IMR-90 (cell line): ENCODE measurements around the gene CD55. TPM values are rescaled to one million over a fixed set of nuclear protein-coding genes. Genes with fewer than 3 reads are reported as not detected.
A peak's percentile ranks its signal among the peaks of the same experiment; 100 is the strongest.

ENCODE experiments used
- ATAC-seq: fragments of 200-7000 bp; cut with Tn5 transposase; 2 replicates; pipeline ENCODE4 v1.9.1; 2020; ENCODE audit warnings: low read depth, mild to moderate bottlenecking, moderate library complexity
- BruUV-seq: library from RNA; stranded (reverse); fragments of 400-500 nt; replicated peaks from 2 replicates; lab custom pipeline; 2021; lab: Mats Ljungman, UMichigan
- CTCF ChIA-PET: fragments of 300-600 bp; formaldehyde crosslinking; extraction: SDS; loops from one replicate; lab custom pipeline; 2021; ENCODE audit warnings: antibody characterized with exemption; lab: Yijun Ruan, JAX
- POLR2A ChIA-PET: fragments of 300-600 bp; sonication (Branson Sonifier 250); formaldehyde crosslinking; loops from one replicate; lab custom pipeline; 2022; ENCODE audit warnings: antibody characterized with exemption; ENCODE audit not compliant: unreplicated experiment; lab: Charles Lee
- DNase-seq: peaks from one replicate; pipeline ENCODE4 v3.0.0; 2013
- H2AFZ ChIP-seq: replicated peaks from 2 replicates; pipeline ENCODE3; 2013; ENCODE audit warnings: low read length, mild to moderate bottlenecking; ENCODE audit not compliant: poor library complexity
- H2AK5ac ChIP-seq: 2 replicates; pipeline ENCODE4 v1.6.1; 2013; ENCODE audit warnings: low read depth, low read length, inconsistent platforms
- H2AK9ac ChIP-seq: replicated peaks from 2 replicates; pipeline ENCODE3; 2013; ENCODE audit warnings: mild to moderate bottlenecking, low read depth, low read length, moderate library complexity; ENCODE audit not compliant: poor library complexity
- H2BK120ac ChIP-seq: 2 replicates; pipeline ENCODE4 v1.6.1; 2013; ENCODE audit warnings: low read depth, low read length, inconsistent platforms
- H2BK15ac ChIP-seq: 3 replicates; pipeline ENCODE4 v1.6.1; 2013; ENCODE audit warnings: low read depth, low read length, inconsistent platforms
- H2BK20ac ChIP-seq: 2 replicates; pipeline ENCODE4 v1.6.1; 2013; ENCODE audit warnings: low read depth, mild to moderate bottlenecking, inconsistent platforms, low read length, moderate library complexity
- H2BK5ac ChIP-seq: 2 replicates; pipeline ENCODE4 v1.6.1; 2013; ENCODE audit warnings: mild to moderate bottlenecking, low read depth, low read length, inconsistent platforms; ENCODE audit not compliant: poor library complexity, severe bottlenecking
- H3K14ac ChIP-seq: replicated peaks from 2 replicates; pipeline ENCODE4 v1.6.1; 2013; ENCODE audit warnings: low read depth, low read length, inconsistent platforms
- H3K18ac ChIP-seq: 2 replicates; pipeline ENCODE4 v1.6.1; 2013; ENCODE audit warnings: low read depth, low read length, control low read depth
- H3K23ac ChIP-seq: 2 replicates; pipeline ENCODE4 v1.6.1; 2013; ENCODE audit warnings: low read depth, low read length, inconsistent platforms
- H3K27ac ChIP-seq: 2 replicates; pipeline ENCODE4 v1.5.1; 2013; ENCODE audit warnings: mild to moderate bottlenecking, control low read depth, low read length; ENCODE audit not compliant: insufficient read depth
- H3K27me3 ChIP-seq: 2 replicates; pipeline ENCODE4 v1.6.1; 2013; ENCODE audit warnings: low read length; ENCODE audit not compliant: control insufficient read depth, insufficient read depth
- H3K36me3 ChIP-seq: 2 replicates; pipeline ENCODE4 v1.6.1; 2013; ENCODE audit warnings: low read length, mixed read lengths; ENCODE audit not compliant: control insufficient read depth, insufficient read depth
- H3K4ac ChIP-seq: 2 replicates; pipeline ENCODE4 v1.6.1; 2013; ENCODE audit warnings: low read depth, low read length, inconsistent platforms
- H3K4me1 ChIP-seq: 2 replicates; pipeline ENCODE4 v1.6.1; 2013; ENCODE audit warnings: low read length, mixed read lengths; ENCODE audit not compliant: control insufficient read depth, insufficient read depth
- H3K4me2 ChIP-seq: 2 replicates; pipeline ENCODE4 v1.6.1; 2013; ENCODE audit warnings: low read depth, mild to moderate bottlenecking, control low read depth, low read length, moderate library complexity
- H3K4me3 ChIP-seq: 2 replicates; pipeline ENCODE4 v1.5.1; 2013; ENCODE audit warnings: low read depth, mild to moderate bottlenecking, control low read depth, low read length, moderate library complexity; ENCODE audit not compliant: insufficient read depth
- H3K56ac ChIP-seq: 2 replicates; pipeline ENCODE4 v1.6.1; 2013; ENCODE audit warnings: low read length, inconsistent platforms; ENCODE audit not compliant: insufficient read depth; ENCODE audit errors: extremely low read depth
- H3K79me1 ChIP-seq, 2 experiments: 2 replicates each; pipeline ENCODE4 v1.6.1; 2013; ENCODE audit warnings: low read length in 2 of 2, inconsistent platforms in 1 of 2, low read depth in 1 of 2
- H3K9ac ChIP-seq: 2 replicates; pipeline ENCODE4 v1.6.1; 2013; ENCODE audit warnings: low read depth, low read length, control low read depth
- H3K9me1 ChIP-seq: 2 replicates; pipeline ENCODE4 v1.6.1; 2013; ENCODE audit warnings: low read length, inconsistent platforms; ENCODE audit not compliant: insufficient read depth
- H3K9me3 ChIP-seq: 2 replicates; pipeline ENCODE4 v1.6.1; 2013; ENCODE audit warnings: low read length; ENCODE audit not compliant: control insufficient read depth, insufficient read depth
- H4K20me1 ChIP-seq: 2 replicates; pipeline ENCODE4 v1.6.1; 2013; ENCODE audit warnings: low read length, inconsistent platforms; ENCODE audit not compliant: insufficient read depth
- H4K5ac ChIP-seq: 2 replicates; pipeline ENCODE4 v1.6.1; 2013; ENCODE audit warnings: mild to moderate bottlenecking, low read depth, low read length, control low read depth
- H4K8ac ChIP-seq, 2 experiments: 2 replicates each; pipeline ENCODE4 v1.6.1; 2013; ENCODE audit warnings: low read depth in 2 of 2, low read length in 2 of 2, control low read depth in 1 of 2, inconsistent platforms in 1 of 2
- H4K91ac ChIP-seq: 2 replicates; pipeline ENCODE4 v1.6.1; 2013; ENCODE audit warnings: low read depth, low read length, inconsistent platforms; ENCODE audit not compliant: insufficient read depth
- CHD1 ChIP-seq: IDR thresholded peaks from 2 replicates; pipeline ENCODE4 v1.6.1; 2012; ENCODE audit warnings: low read depth, low read length, improper control_type of control experiment
- CTCF ChIP-seq: conservative IDR thresholded peaks from 2 replicates; pipeline ENCODE4 v1.5.1; 2012; ENCODE audit warnings: mild to moderate bottlenecking, low read depth, low read length, improper control_type of control experiment
- FOS ChIP-seq: fragments of 150-350 bp; IDR thresholded peaks from 2 replicates; pipeline ENCODE4 v1.6.1; 2016; ENCODE audit warnings: low read depth, low read length
- MAZ ChIP-seq: IDR thresholded peaks from 2 replicates; pipeline ENCODE4 v1.6.1; 2012; ENCODE audit warnings: low read depth, mild to moderate bottlenecking, low read length, improper control_type of control experiment, moderate library complexity, borderline replicate concordance
- MXI1 ChIP-seq: IDR thresholded peaks from 2 replicates; pipeline ENCODE4 v1.6.1; 2012; ENCODE audit warnings: low read depth, mild to moderate bottlenecking, low read length, moderate library complexity, borderline replicate concordance
- RCOR1 ChIP-seq: IDR thresholded peaks from 2 replicates; pipeline ENCODE4 v1.6.1; 2012; ENCODE audit warnings: mild to moderate bottlenecking, low read length, improper control_type of control experiment; ENCODE audit not compliant: insufficient replicate concordance
- SMC3 ChIP-seq: fragments of 150-350 bp; IDR thresholded peaks from 2 replicates; pipeline ENCODE4 v1.6.1; 2016; ENCODE audit warnings: low read depth, mild to moderate bottlenecking, antibody characterized with exemption, low read length, moderate library complexity
- USF2 ChIP-seq: fragments of 150-350 bp; IDR thresholded peaks from 2 replicates; pipeline ENCODE4 v1.6.1; 2017; ENCODE audit warnings: mild to moderate bottlenecking, antibody characterized with exemption, low read length, low read depth
- WGBS, 2 experiments: methylation state at CpG; one replicate each; pipeline versions ENCODE4 v1.1.5 to v1.1.7; 2013; ENCODE audit warnings: missing lambda C conversion rate in 2 of 2; ENCODE audit not compliant: insufficient read length in 1 of 2; ENCODE audit errors: extremely low coverage in 2 of 2; 5-methylcytosine and 5-hydroxymethylcytosine counted together
- dilution Hi-C: fragments of 300-500 bp; cut with HindIII; formaldehyde crosslinking; loops from one replicate; pipeline ENCODE4 v1.14.3; 2018; ENCODE audit warnings: low sequenced_read_pairs; ENCODE audit not compliant: unreplicated experiment
- in situ Hi-C: fragments of 300-500 bp; cut with MboI; formaldehyde crosslinking; loops from 3 replicates; pipeline ENCODE4 v1.14.3; 2019; ENCODE audit warnings: low sequenced_read_pairs, inconsistent platforms, mixed read lengths
- intact Hi-C: fragments of 100-400 bp; cut with micrococcal nuclease; formaldehyde crosslinking; loops from 2 replicates; pipeline ENCODE4 v1.10.0; 2022
- polyA plus RNA-seq, 3 experiments: library from polyadenylated mRNA; depleted of rRNA; stranded (reverse); fragments of >200 nt; gene quantifications; 2 replicates each; pipeline ENCODE4 v1.2.3, GENCODE V29; 2012; ENCODE audit warnings: low replicate concordance in 1 of 3
- total RNA-seq: library from RNA; depleted of rRNA; stranded (reverse); fragments of >200 nt; gene quantifications from 2 replicates; pipeline ENCODE4 v1.2.3, GENCODE V29; 2012

Gene CD55
- total and polyA plus RNA-seq, 2 of the 4 experiments (the other 2 are of a cell fraction): 6.6 to 11.5 TPM

DNA sequence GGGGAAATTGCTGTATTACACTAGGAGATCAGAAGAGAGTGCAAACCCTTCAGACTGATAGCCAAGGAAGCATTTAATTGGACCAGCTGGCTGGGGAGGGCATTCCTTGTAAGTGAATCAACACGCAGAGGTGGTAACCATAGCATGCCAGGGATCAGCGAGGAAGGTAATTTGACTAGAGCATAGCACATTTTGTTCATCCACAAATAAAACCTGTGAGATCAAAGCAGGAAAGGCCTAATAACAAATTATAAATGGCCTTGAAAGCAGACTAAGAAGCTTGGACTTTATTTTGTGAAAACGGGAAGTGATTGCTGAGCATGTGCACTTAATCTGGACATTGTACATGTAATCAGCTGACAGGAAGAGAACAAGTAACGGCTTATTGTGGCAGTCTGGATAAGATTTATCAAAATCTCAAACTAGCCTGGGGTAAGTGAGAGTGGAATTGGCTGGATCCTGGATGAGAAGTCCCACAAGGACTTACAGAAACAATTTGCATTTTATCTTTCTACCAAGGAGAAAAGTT, 11.7 kb upstream of the CD55 start:
- Histone ChIP-seq H3K18ac (peak overlapping the region; percentile 1; the same call in 1 of the 2 replicates), H3K9me3 (no peaks in the 10 kb centered on the region), H3K14ac (0 out of 2 replicates have a peak overlapping the region, but pooled peaks have one; percentile 38), H2BK15ac (no peak overlapping the region; the same call in 2 of the 3 replicates), H4K8ac (peak overlapping the region in 1 of 2 experiments; percentile 68; a peak in 2 of 4 replicates), H3K4me2 (peak overlapping the region; percentile 7; the same call in 1 of the 2 replicates), H2BK20ac (peak overlapping the region; percentile 36; the same call in 1 of the 2 replicates), H3K23ac (no peak overlapping the region), H2BK120ac (peak overlapping the region; percentile 26), H3K56ac (no peak overlapping the region), H4K20me1 (no peaks in the 10 kb centered on the region), H3K79me1 (no peaks in the 10 kb centered on the region), H2AK9ac (no peak overlapping the region), H3K27me3 (no peaks in the 10 kb centered on the region), H2BK5ac (peak overlapping the region; percentile 1), H4K91ac (no peak overlapping the region), H3K9me1 (no peaks in the 10 kb centered on the region), H3K4me1 (no peaks in the 10 kb centered on the region; the same call in 1 of the 2 replicates), H2AFZ (peak overlapping the region; percentile 36), H3K4me3 (no peak overlapping the region), H3K4ac (peak overlapping the region; percentile 22; the same call in 1 of the 2 replicates), H3K36me3 (no peaks in the 10 kb centered on the region), H3K27ac (no peak overlapping the region), H2AK5ac (no peak overlapping the region), H3K9ac (no peak overlapping the region), H4K5ac (peak overlapping the region; percentile 5; the same call in 1 of the 2 replicates)
- no TSS peak for BruUV-seq
- ATAC-seq: peak; percentile 87
- ChIA-PET CTCF (no interaction called here), POLR2A (no interaction called here)
- intact Hi-C loops (loop anchor here (5.0 kb wide), 1 partner anchor 68 kb away; no protein-coding TSS in a partner anchor), dilution Hi-C loops (no loop called here), in situ Hi-C loops (no loop called here)
- WGBS, 2 experiments: 20% methylated on average over 1 of the region's 4 CpGs; no CpG with 5 or more reads in 1 of the 2 experiments
- TF ChIP-seq USF2: no peak
- TF ChIP-seq MAZ: no peak
- no peak for TF ChIP-seq MXI1
- TF ChIP-seq FOS: peak; percentile 13; the same call in 1 of the 2 replicates
- no peak for TF ChIP-seq RCOR1
- TF ChIP-seq CHD1: no peak
- TF ChIP-seq CTCF: no peak
- TF ChIP-seq SMC3: no peak
- peak; percentile 70 for DNase-seq
